Left kidney (tissue), 2 donors: ENCODE results near the gene ANXA3. TPM values are rescaled to one million over a fixed set of nuclear protein-coding genes. Genes with fewer than 3 reads are reported as not detected.

ENCODE experiments used
- DNase-seq: peaks from one replicate; pipeline ENCODE4 v3.0.0-alpha.2; 2013
- polyA plus RNA-seq: library from polyadenylated mRNA; unstranded; fragments of 120-200 nt; gene quantifications from one replicate; pipeline ENCODE4 v1.2.1, GENCODE V29; 2013; ENCODE audit not compliant: insufficient read length

Gene ANXA3
- polyA plus RNA-seq, 1 donor, result 55.0 TPM

- DNase-seq, result no peak
These were observed 92.6 kb downstream of the ANXA3 start for GRCh38 chr4:78644063-78644691.

- DNase-seq, result no peak
These were observed 93.3 kb downstream of the ANXA3 start for GRCh38 chr4:78644744-78645330.

GRCh38 chr4:78645853-78646757, 94.5 kb downstream of the ANXA3 start:
- no peak for DNase-seq

- DNase-seq, result no peak
These were observed 95.7 kb downstream of the ANXA3 start for GRCh38 chr4:78647272-78647671.

- no peak for DNase-seq
These were observed 97.2 kb downstream of the ANXA3 start for GRCh38 chr4:78648640-78649363.

- DNase-seq, result no peak
These were observed 98.8 kb downstream of the ANXA3 start for GRCh38 chr4:78650106-78651024.

GRCh38 chr4:78651250-78651860, 99.8 kb downstream of the ANXA3 start:
- no peak for DNase-seq

- DNase-seq, result no peak
These were observed 100.8 kb downstream of the ANXA3 start for GRCh38 chr4:78652282-78652876.

GRCh38 chr4:78653655-78654054, 102.1 kb downstream of the ANXA3 start:
- no peak for DNase-seq

- no peak for DNase-seq
These were observed 103.2 kb downstream of the ANXA3 start for GRCh38 chr4:78654807-78655206.

GRCh38 chr4:78656968-78657445, 105.4 kb downstream of the ANXA3 start:
- no peak for DNase-seq

GRCh38 chr4:78659264-78659663, 107.7 kb downstream of the ANXA3 start:
- no peak for DNase-seq

- no peak for DNase-seq
These were observed 108.1 kb downstream of the ANXA3 start for GRCh38 chr4:78659665-78660064.

Other genes with a start within 250 kb of the ANXA3 start
- 36.3 TPM for gene BMP2K, start 224.6 kb downstream of the ANXA3 start, polyA plus RNA-seq